Embryonic facial prominence (tissue), 1 donor: ENCODE results near the gene CCNF.
"Not testable (repeated sequence)": the region's sequence is repeated elsewhere in the genome, so short reads cannot be mapped to it uniquely, and the experiment has no call there.

Experiments
- DNase-seq: peaks from one replicate; pipeline ENCODE4 v3.0.0-alpha.2; 2016; ENCODE audit errors: extremely low spot score

CCNF gene

DNA sequence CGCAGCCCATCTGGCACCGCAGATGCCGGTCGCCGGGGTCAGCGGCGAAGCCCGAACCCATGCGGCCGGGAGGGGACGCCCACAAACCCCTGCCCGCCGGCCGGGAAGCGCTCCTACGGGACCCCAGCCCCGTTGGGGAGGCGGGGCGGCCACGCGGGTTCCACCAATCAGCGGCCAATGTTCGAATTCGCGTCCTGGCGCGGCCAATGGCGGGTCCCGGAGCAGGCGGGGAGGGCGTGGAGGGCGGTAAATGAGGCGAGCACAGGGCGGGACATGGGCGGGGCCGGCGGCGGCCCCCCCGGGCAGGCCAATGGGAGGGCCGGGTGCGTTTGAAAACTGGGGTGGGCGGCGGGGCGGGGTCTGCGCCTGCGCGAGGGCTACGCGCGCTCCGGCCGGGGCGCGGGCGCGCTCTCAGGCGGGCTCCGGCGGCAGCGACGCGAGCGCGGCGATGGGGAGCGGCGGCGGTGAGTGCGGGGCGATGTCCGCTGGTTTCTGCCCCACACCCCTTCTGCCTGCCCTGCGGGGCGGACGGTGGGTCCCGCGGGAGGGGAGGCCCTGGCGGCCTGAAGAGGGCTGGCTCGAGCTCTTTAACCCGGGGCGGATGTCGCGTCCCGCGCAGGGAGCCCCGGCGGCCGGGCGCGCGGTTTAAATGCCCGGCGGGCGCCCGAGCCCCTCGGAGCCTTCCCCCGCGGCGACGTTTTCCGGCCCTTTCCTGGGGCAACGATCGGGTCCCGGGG, at the start of gene CCNF:
Gene CCNF (plus strand): TSS at position 414 of the 737 bp plus-strand sequence. CDS start 35 bp downstream, at position 449.
- DNase-seq = peak; percentile 88

- DNase-seq = no peak
Measured at GRCh38 chr16:2383501-2383900, 45.7 kb upstream of the CCNF start.

- DNase-seq = no peak
Measured at GRCh38 chr16:2384426-2384825, 44.8 kb upstream of the CCNF start.

DNA sequence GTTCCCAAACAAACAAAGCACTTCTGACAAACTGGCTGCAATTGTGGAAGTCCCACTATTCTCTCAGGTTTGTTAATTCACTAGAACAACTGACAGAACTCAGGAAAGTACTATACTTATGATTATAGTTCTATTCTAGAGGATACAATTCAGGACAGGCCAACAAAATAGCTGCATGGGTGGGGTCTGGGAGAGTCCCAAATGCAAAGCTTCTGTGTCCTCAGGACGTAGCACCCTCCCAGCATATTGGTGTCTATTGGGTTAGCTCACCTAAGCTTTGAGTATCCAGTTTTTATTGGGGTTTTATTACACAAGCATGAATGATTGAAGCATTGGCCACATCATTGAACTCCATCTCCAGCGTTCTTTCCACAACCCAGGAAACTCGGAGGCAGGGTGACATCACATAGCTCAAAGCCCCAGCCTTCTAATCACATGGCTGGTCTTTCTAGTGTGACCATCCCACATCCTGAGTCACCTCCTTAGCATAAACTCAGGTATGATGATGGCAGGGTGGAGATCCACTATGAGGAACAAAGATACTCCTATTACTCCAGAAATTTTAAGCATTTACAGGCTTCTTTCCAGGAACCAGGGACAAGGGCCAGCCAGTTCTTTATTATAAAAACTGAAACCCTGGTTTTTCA, 43.9 kb upstream of the CCNF start:
- no peak for DNase-seq

- not testable (repeated sequence) for DNase-seq
Measured at GRCh38 chr16:2385982-2386381, 43.3 kb upstream of the CCNF start.

GRCh38 chr16:2386990-2387389, 42.3 kb upstream of the CCNF start:
- DNase-seq = no peak

DNA sequence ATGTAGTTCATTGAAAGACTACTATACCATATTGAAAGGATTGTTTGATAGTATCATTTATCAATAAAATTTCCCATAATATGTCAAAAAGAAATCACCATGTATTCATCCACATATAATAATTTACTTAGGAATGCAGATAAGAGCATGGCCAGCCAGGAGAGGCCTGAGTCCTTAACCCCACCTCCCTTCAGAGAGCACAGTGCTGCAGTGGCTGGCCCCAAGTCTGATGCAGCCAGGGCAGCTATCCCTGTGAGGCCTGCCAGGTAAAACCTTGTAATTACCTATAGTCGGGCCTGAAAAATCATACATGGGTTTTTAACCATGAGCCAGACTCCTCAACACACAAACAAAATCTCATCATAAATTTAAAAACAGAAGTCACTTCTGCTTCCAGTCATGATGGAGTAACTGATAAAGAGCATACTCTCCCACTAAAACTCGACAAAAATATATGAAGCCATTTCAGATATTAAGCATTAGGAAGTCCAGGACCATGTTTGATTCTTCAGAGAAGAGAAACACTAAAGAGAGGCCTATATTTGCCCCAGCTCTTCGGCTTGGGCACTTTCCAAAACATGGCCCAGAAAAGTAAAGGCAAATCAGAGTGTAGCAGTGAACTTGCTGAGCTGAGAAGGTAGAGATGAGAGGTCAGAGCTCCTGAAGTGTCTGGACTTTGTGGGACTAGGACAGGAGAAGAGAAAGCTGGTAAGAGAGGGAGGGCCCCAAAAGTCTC, 40.9 kb upstream of the CCNF start:
- DNase-seq = no peak

DNA sequence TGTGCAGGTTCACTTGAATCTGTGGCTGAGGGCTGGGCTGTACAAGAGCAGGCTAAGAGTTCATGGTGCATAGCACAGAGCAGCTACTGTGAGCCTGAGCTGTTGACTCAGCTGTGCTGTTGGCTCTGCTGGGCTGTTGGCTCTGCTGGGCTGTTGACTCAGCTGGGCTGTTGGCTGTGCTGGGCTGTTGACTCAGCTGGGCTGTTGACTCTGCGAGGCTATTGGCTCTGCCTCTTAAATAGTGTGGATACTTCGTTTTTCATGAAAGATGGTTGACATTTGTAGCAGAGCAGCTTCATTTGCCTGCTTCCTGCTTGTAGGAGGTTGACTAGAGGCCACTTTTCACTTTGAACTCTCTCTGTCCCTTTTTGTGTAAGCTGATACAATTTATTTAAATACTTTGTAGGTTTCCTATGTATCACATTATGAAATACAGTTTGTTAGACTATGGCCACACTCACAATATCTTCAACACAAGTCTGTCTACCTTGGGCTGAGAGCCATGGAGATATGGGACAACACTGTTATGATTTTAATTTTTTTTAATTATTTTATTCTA, 40.3 kb upstream of the CCNF start:
- no peak for DNase-seq

GRCh38 chr16:2392025-2392424, 37.2 kb upstream of the CCNF start:
- no peak for DNase-seq

GRCh38 chr16:2398520-2398919, 30.7 kb upstream of the CCNF start:
- DNase-seq = no peak

DNA sequence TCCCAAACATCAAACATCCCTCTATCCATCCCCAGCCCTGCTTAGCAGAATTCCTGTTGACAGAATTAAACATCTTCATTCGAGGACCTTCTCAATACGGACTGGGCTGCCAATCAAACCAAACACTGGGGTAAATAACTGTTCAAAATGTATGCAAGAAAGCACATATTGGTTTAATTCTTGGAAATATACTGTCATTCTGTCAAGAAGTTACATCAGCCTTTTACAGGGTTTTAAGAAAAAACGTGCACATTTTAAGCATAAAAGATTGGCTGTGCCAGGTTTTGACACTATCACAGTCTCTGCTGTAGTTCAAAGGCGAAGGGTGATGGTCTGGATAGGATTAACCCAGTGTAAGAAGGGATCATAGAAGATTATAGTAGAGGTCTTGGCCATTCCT, 25.1 kb upstream of the CCNF start:
- no peak for DNase-seq

- DNase-seq = no peak
Measured at GRCh38 chr16:2415085-2415484, 14.2 kb upstream of the CCNF start.

DNA sequence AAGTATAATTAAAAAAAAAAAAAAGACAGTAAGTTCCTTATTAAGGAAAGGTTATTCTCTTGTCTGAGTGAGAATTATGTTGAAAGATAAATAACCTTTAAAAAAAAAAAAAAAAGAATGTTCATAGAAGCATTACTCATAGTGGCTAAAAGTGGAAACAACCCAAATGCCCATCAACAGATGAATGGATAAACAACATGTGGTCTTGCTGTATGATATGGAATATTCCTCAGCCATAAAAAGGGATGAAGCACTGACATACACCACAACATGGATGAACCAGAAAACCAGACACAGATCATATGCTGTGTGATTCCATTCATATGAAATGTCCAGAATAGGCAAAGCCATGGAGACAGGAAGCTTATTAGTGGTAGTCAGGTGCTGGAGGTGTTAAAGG, 9.2 kb upstream of the CCNF start:
- DNase-seq = no peak

DNA sequence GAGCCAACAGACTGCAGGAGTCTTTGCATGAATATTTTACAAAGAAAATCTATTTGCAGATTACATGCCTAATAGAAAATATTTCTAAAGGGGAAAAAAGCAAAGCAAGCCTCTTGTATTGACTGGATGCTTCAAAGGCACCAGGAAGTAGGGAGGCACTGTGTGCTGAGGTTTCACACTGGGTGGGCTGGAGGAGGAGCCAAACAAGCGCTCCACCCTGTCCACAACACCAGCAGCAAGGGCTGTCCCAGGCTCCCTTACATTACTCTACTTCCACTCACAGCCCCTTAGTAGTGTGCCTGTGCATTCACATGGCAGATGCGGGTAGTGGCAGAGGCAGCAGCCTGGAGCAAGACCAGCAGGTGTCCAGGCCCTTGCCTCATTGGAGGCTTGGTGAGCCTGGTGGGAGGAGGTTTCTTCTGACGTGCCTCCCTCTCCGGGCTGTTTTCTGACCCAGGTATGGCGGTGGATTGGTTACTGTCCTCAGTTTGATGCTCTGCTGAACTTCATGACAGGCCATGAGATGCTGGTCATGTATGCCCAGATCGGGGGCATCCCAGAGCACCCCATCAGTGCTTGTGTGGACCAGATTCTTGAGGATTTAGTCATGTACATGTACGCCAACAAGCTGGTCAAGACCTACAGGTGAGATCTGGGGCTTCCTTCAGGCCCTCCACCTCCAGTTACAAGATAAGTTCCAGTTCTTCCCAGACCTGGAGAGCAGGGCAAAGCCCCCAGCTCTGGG, 7.0 kb upstream of the CCNF start:
- no peak for DNase-seq

- DNase-seq = no peak
Measured at GRCh38 chr16:2424061-2425007, 4.9 kb upstream of the CCNF start.

DNA sequence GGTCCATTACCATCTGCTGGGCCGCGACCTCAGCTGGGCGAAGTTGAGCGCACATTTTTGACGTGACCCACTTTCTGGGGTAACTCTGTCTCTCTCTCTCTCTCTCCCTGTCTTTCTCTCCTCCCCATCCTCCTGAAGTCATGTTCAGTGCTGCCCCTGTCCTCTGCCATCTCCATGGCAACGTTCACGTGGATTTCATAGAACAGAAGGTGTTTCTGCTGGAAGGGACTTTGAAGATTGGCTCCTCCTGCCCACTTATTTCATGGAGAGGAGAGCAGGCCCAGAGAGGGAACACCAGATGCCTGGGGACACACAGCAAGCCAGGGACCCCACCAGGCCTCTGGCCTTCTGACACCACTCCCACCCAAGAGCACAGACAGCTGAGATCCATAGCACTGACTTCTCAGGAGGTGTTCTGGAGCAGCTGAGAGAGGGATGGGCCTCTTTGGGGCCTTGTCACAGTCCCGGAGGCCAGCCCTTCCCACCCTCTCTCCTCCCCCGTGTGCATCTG, 4.2 kb upstream of the CCNF start:
- no peak for DNase-seq

- no peak for DNase-seq
Measured at GRCh38 chr16:2425825-2426430, 3.3 kb upstream of the CCNF start.

GRCh38 chr16:2426941-2427361, 2.3 kb upstream of the CCNF start:
- no peak for DNase-seq

- DNase-seq = no peak
Measured at GRCh38 chr16:2427526-2427925, 1.7 kb upstream of the CCNF start.
